Left colon (tissue), 2 donors: Measurements from ENCODE around the gene C1QTNF12. TPM values are rescaled to one million over a fixed set of nuclear protein-coding genes. Genes with fewer than 3 reads are reported as not detected.
"Not testable (repeated sequence)": the region's sequence is repeated elsewhere in the genome, so short reads cannot be mapped to it uniquely, and the experiment has no call there.

Source experiments
- ATAC-seq: fragments of 200-7000 bp; cut with Tn5 transposase; one replicate; pipeline ENCODE4 v1.9.1; 2020; ENCODE audit warnings: mild to moderate bottlenecking, moderate library complexity
- DNase-seq, 2 donors: peaks; one replicate each; pipeline ENCODE4 v3.0.0-alpha.2; 2020
- intact Hi-C, 2 donors: fragments of 100-400 bp; cut with DNase I in 1 of 2; cut with micrococcal nuclease in 1 of 2; formaldehyde crosslinking; loops; one replicate each; pipeline versions ENCODE4 v1.11.2 to v1.14.0; 2022; cut with DNase I, micrococcal nuclease
- microRNA-seq, 2 donors: library from miRNA; unstranded; fragments of <30 nt; microRNA quantifications; one replicate each; pipeline versions ENCODE4 v1.1.0 to v1.2.0, GENCODE V29; 2020
- total RNA-seq, 2 donors: library from RNA; stranded (reverse); fragmentation: NEBNext Ultra II Directional; extraction: Animal tissue kit (Norgen Biotek cat#: 25700); gene quantifications; one replicate each; pipeline ENCODE4 v1.2.1, GENCODE V29; 2021
- donor health status: DM: no; HTN: no; CAD: no.
- donor health status: DM: yes; HTN: yes; CAD: no.

The C1QTNF12 gene
- total RNA-seq, 2 donors from 2014 or later = 40.0 to 71.6 TPM

DNA sequence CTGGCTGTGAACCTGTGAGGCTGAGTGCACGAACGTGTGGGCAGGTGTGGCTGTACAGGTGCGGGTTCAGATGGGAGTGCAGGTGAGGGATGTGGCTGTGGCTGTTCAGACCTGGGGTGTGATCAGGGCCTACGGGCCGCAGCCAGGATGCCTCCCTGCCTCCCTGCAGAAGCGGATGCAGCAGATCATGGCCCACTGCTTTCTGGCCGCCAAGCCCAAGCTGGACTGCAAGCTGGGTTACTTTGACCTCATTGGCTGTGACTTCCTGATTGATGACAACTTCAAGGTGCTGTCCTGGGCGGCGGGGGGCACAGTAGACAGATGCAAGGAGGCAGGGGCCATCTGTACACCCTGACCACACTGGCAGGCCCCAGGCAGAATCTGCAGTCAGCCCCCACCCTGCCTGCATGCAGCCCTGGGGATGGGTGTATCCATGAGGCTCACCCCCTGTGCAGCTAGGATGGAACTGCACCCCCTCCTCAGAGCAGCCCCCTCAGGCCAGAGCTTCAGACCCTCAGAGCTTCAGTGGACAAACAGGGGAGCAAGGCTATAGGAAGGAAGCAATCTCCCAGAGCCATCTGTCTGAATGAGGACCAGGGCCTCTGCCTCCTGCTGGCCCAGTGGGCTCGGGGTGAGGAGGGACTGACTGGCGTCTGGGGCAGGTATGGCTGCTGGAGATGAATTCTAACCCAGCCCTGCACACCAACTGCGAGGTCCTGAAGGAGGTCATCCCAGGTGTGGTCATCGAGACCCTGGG lies 49.9 kb downstream of the C1QTNF12 start:
- ATAC-seq (no peak), DNase-seq (no peak)
- intact Hi-C loops = no loop called here

DNA sequence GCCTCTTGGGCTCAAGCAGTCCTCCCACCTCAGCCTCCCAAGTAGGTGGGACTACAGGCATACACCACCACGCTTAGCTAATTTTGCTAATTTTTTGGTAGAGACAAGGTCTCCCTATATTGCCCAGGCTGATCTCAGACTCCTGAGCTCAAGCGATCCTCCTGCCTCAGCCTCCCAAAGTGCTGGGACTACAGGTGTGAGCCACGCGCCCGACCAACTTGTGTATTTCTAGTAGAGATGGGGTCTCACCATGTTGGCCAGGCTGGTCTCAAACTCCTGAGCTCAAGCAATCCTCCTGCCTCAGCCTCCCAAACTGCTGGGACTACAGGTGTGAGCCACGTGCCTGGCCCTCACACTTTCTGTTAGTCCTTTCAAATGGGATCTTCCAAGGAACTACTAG lies 50.8 kb downstream of the C1QTNF12 start:
- ATAC-seq, DNase-seq, intact Hi-C loops: not testable (repeated sequence)

- intact Hi-C loops = no loop called here
- no peak for ATAC-seq
- no peak for DNase-seq
These were observed 51.8 kb downstream of the C1QTNF12 start for GRCh38 chr1:1194723-1195122.

Small RNA genes within 50 kb of the gene (microRNA-seq; reads per million reads assigned to microRNA genes)
- 1.1 to 4.1 reads per million in 2 donors for gene MIR6726

Other genes with a start within 250 kb of the C1QTNF12 start
- 10 to 100 TPM; 19.5 to 24.2 TPM for gene HES4, start 246.6 kb downstream of the C1QTNF12 start, total RNA-seq
- 10 to 100 TPM; 31.2 to 37.9 TPM for gene ISG15, start 233.2 kb downstream of the C1QTNF12 start, total RNA-seq
- gene AGRN, start 226.6 kb downstream of the C1QTNF12 start, total RNA-seq = 10 to 100 TPM; 54.0 to 59.5 TPM
- 1 to 10 TPM; 3.4 to 5.3 TPM for gene RNF223, start 172.4 kb downstream of the C1QTNF12 start, total RNA-seq
- gene C1orf159, start 130.6 kb downstream of the C1QTNF12 start, total RNA-seq = 10 to 100 TPM; 17.6 to 28.6 TPM
- gene TTLL10, start 72.8 kb downstream of the C1QTNF12 start, total RNA-seq = 1 to 10 TPM; 1.2 to 3.0 TPM
- 1 to 10 TPM in 1 of 2 donors, under 1 TPM in 1; 0.64 to 3.7 TPM for gene TNFRSF18, start 40.1 kb downstream of the C1QTNF12 start, total RNA-seq
- gene TNFRSF4, start 32.6 kb downstream of the C1QTNF12 start, total RNA-seq = 1 to 10 TPM in 1 of 2 donors, under 1 TPM in 1; 0.55 to 1.3 TPM
- 100 to 1,000 TPM; 235 to 273 TPM for gene SDF4, start 14.7 kb downstream of the C1QTNF12 start, total RNA-seq
- 1 to 10 TPM; 8.2 to 9.6 TPM for gene B3GALT6, start 14.5 kb downstream of the C1QTNF12 start, total RNA-seq
- 10 to 100 TPM; 46.3 to 56.3 TPM for gene UBE2J2, start 27.1 kb upstream of the C1QTNF12 start, total RNA-seq
- gene SCNN1D, start 33.7 kb upstream of the C1QTNF12 start, total RNA-seq = 1 to 10 TPM; 1.5 to 1.6 TPM
- gene ACAP3, start 61.2 kb upstream of the C1QTNF12 start, total RNA-seq = 10 to 100 TPM; 49.2 to 58.7 TPM
- 10 to 100 TPM; 15.5 to 18.7 TPM for gene PUSL1, start 61.9 kb upstream of the C1QTNF12 start, total RNA-seq
- 10 to 100 TPM; 80.6 to 94.2 TPM for gene INTS11, start 77.9 kb upstream of the C1QTNF12 start, total RNA-seq
- 10 to 100 TPM; 67.3 to 86.7 TPM for gene CPTP, start 78.1 kb upstream of the C1QTNF12 start, total RNA-seq
- gene TAS1R3, start 84.6 kb upstream of the C1QTNF12 start, total RNA-seq = under 1 TPM; 0.67 to 0.89 TPM
- gene DVL1, start 102.7 kb upstream of the C1QTNF12 start, total RNA-seq = 10 to 100 TPM; 57.2 to 69.0 TPM
- gene MXRA8, start 111.8 kb upstream of the C1QTNF12 start, total RNA-seq = 10 to 100 TPM in 1 of 2 donors, 1 to 10 TPM in 1; 8.5 to 20.7 TPM
- 100 to 1,000 TPM; 175 to 212 TPM for gene AURKAIP1, start 128.5 kb upstream of the C1QTNF12 start, total RNA-seq
- gene CCNL2, start 152.6 kb upstream of the C1QTNF12 start, total RNA-seq = 100 to 1,000 TPM; 115 to 129 TPM
- gene MRPL20, start 160.6 kb upstream of the C1QTNF12 start, total RNA-seq = 10 to 100 TPM; 82.1 to 96.7 TPM
- 1 to 10 TPM in 1 of 2 donors, under 1 TPM in 1; 0.76 to 2.7 TPM for gene ANKRD65, start 174.6 kb upstream of the C1QTNF12 start, total RNA-seq
- 10 to 100 TPM; 40.1 to 81.5 TPM for gene VWA1, start 189.0 kb upstream of the C1QTNF12 start, total RNA-seq
- under 1 TPM; 0.49 to 0.87 TPM for gene ATAD3C, start 203.0 kb upstream of the C1QTNF12 start, total RNA-seq
- 10 to 100 TPM; 15.2 to 16.4 TPM for gene ATAD3B, start 225.0 kb upstream of the C1QTNF12 start, total RNA-seq